GM12878 (cell line): ENCODE data around the gene AOPEP. TPM values are rescaled to one million over a fixed set of nuclear protein-coding genes. Genes with fewer than 3 reads are reported as not detected.
A peak's percentile ranks its signal among the peaks of the same experiment; 100 is the strongest.

Experiments used
- ATAC-seq: fragments of 200-7000 bp; cut with Tn5 transposase; 3 replicates; pipeline ENCODE4 v1.9.1; 2020; ENCODE audit warnings: mild to moderate bottlenecking, moderate library complexity
- BruUV-seq: library from RNA; stranded (reverse); fragments of 400-500 nt; replicated peaks from 2 replicates; lab custom pipeline; 2021; lab: Mats Ljungman, UMichigan
- CTCF ChIA-PET: fragments of 300-600 bp; sonication (Branson Sonifier 250); formaldehyde crosslinking; extraction: SDS; loops from one replicate; lab custom pipeline; 2021; ENCODE audit warnings: inconsistent platforms; lab: Yijun Ruan, JAX
- POLR2A ChIA-PET: fragments of 350-600 bp; formaldehyde crosslinking; extraction: SDS; loops from one replicate; lab custom pipeline; 2021; ENCODE audit warnings: inconsistent platforms; lab: Charles Lee
- RAD21 ChIA-PET: fragments of 300-600 bp; sonication (Branson Sonifier 250); formaldehyde crosslinking; loops from one replicate; lab custom pipeline; 2023; ENCODE audit warnings: antibody characterized with exemption; ENCODE audit not compliant: unreplicated experiment; lab: Charles Lee
- SMC1A ChIA-PET: fragments of 300-600 bp; sonication (Branson Sonifier 250); formaldehyde crosslinking; loops from one replicate; lab custom pipeline; 2023; ENCODE audit not compliant: unreplicated experiment, uncharacterized antibody; lab: Charles Lee
- DNase-seq: peaks from one replicate; pipeline ENCODE4 v3.0.0-alpha.2; 2011; ENCODE audit warnings: low read depth, low spot score
- FAIRE-seq: peaks from 3 replicates; lab custom pipeline; 2011; peaks lifted over from hg19 to GRCh38; lab: Jason Lieb, UNC
- H2AFZ ChIP-seq: 2 replicates; pipeline ENCODE4 v1.6.0; 2011; ENCODE audit warnings: low read depth, low read length, control low read depth; ENCODE audit not compliant: control insufficient read depth
- H3K27ac ChIP-seq: 2 replicates; pipeline ENCODE4 v1.5.1; 2011; ENCODE audit warnings: control low read depth; ENCODE audit not compliant: control insufficient read depth, insufficient read depth
- H3K27me3 ChIP-seq, 2 experiments: replicated peaks in 1 of 2; 2 replicates each; pipeline versions ENCODE4 v1.6.0 to v1.6.1; 2011; ENCODE audit warnings: low read length in 1 of 2; ENCODE audit not compliant: control insufficient read depth in 2 of 2, insufficient read depth in 2 of 2
- H3K36me3 ChIP-seq, 2 experiments: 2 replicates each; pipeline ENCODE4 v1.5.1; 2011; ENCODE audit warnings: low read length in 1 of 2; ENCODE audit not compliant: control insufficient read depth in 2 of 2, insufficient read depth in 2 of 2
- H3K4me1 ChIP-seq: 2 replicates; pipeline ENCODE4 v1.6.1; 2011; ENCODE audit warnings: mild to moderate bottlenecking, low read length, moderate library complexity, mixed read lengths; ENCODE audit not compliant: control insufficient read depth, insufficient read depth
- H3K4me2 ChIP-seq: 2 replicates; pipeline ENCODE4 v1.6.0; 2011; ENCODE audit warnings: control low read depth; ENCODE audit not compliant: control insufficient read depth, insufficient read depth
- H3K4me3 ChIP-seq: fragments of 200-600 bp; sonication (generic); 2 replicates; pipeline ENCODE4 v1.5.1; 2016
- H3K79me2 ChIP-seq: 2 replicates; pipeline ENCODE4 v1.6.0; 2011; ENCODE audit warnings: low read length; ENCODE audit not compliant: control insufficient read depth, insufficient read depth
- H3K9ac ChIP-seq: 2 replicates; pipeline ENCODE4 v1.8.0; 2011; ENCODE audit warnings: low read length, control low read depth, mixed read lengths; ENCODE audit not compliant: control insufficient read depth, insufficient read depth
- H3K9me3 ChIP-seq: replicated peaks from 3 replicates; pipeline ENCODE4 v1.5.1; 2011; ENCODE audit warnings: mild to moderate bottlenecking, low read length; ENCODE audit not compliant: control insufficient read depth, insufficient read depth
- H4K20me1 ChIP-seq: 2 replicates; pipeline ENCODE4 v1.6.0; 2011; ENCODE audit not compliant: control insufficient read depth, insufficient read depth
- CBX5 ChIP-seq: sonication (generic); IDR thresholded peaks from 2 replicates; pipeline ENCODE4 v1.6.1; 2016; ENCODE audit warnings: low read depth, moderate library complexity, mild to moderate bottlenecking, inconsistent platforms
- CREB1 ChIP-seq: IDR thresholded peaks from 2 replicates; pipeline ENCODE4 v1.6.1; 2012; ENCODE audit warnings: low read depth, mild to moderate bottlenecking, inconsistent platforms
- EZH2 ChIP-seq: IDR thresholded peaks from 2 replicates; pipeline ENCODE4 v1.6.1; 2012; ENCODE audit warnings: low read depth, mild to moderate bottlenecking, control low read depth, inconsistent platforms, low read length, borderline replicate concordance; ENCODE audit not compliant: control insufficient read depth
- IKZF1 ChIP-seq: fragments of 450-650 bp; conservative IDR thresholded peaks from 2 replicates; pipeline ENCODE4 v1.6.1; 2017; ENCODE audit warnings: antibody characterized with exemption, mild to moderate bottlenecking
- JUNB ChIP-seq: IDR thresholded peaks from 2 replicates; pipeline ENCODE4 v1.6.1; 2016; ENCODE audit warnings: antibody characterized with exemption, mild to moderate bottlenecking
- KAT2A ChIP-seq: conservative IDR thresholded peaks from 2 replicates; pipeline ENCODE4 v1.6.1; 2011; ENCODE audit warnings: low read depth, low read length; ENCODE audit not compliant: control insufficient read depth
- NBN ChIP-seq: fragments of 450-650 bp; IDR thresholded peaks from 2 replicates; pipeline ENCODE4 v1.6.1; 2016
- RAD51 ChIP-seq: fragments of 450-650 bp; IDR thresholded peaks from 2 replicates; pipeline ENCODE4 v1.6.1; 2016; ENCODE audit warnings: moderate library complexity, mild to moderate bottlenecking, inconsistent platforms
- ZNF217 ChIP-seq: fragments of 450-650 bp; IDR thresholded peaks from 2 replicates; pipeline ENCODE4 v1.6.1; 2017; ENCODE audit warnings: antibody characterized with exemption, mild to moderate bottlenecking
- WGBS: methylation state at CpG from one replicate; pipeline ENCODE4 v1.1.6; 2016; ENCODE audit warnings: low lambda C conversion rate; ENCODE audit not compliant: insufficient replicate concordance, insufficient coverage; ENCODE audit errors: missing lambda C conversion rate; 5-methylcytosine and 5-hydroxymethylcytosine counted together
- in situ Hi-C: fragments of 300-500 bp; cut with MboI; formaldehyde crosslinking; loops from 9 replicates; pipeline ENCODE4 v1.14.3; 2018; ENCODE audit warnings: mixed read lengths
- intact Hi-C: fragments of 100-400 bp; cut with micrococcal nuclease; formaldehyde crosslinking; loops from one replicate; pipeline ENCODE4 v1.14.2; 2022; ENCODE audit not compliant: unreplicated experiment
- polyA plus RNA-seq, 11 experiments: library from polyadenylated mRNA; depleted of rRNA in 4 of 11; unstranded in 6 of 11; stranded (reverse) in 5 of 11; fragments of >200 nt; fragmentation: Nextera tagmentation in 4 of 11; fragmentation: Illumina TruSeq in 1 of 11; extraction: Ambion mirVana in 4 of 11; extraction: Trizol in 1 of 11; gene quantifications; 1 replicate in 1 of 11; 2 replicates in 10 of 11; pipeline versions ENCODE4 v1.2.1 to v1.2.3, GENCODE V29; 2011 to 2016; ENCODE audit warnings: inconsistent platforms in 2 of 11, missing spikeins in 2 of 11, low read depth in 1 of 11
- total RNA-seq, 4 experiments: library from RNA; depleted of rRNA in 3 of 4; stranded (reverse); fragments of >200 nt in 3 of 4; fragmentation: Illumina TruSeq in 1 of 4; extraction: Trizol in 1 of 4; gene quantifications; 2 replicates each; pipeline versions ENCODE4 v1.2.1 to v1.2.3, GENCODE V29; 2013 to 2021
- TF ChIP-seq, protein P1 (sequence below): fragments of 450-650 bp; IDR thresholded peaks from 2 replicates; pipeline ENCODE4 v1.6.1; 2017; ENCODE audit warnings: mild to moderate bottlenecking, moderate library complexity

Gene AOPEP
- total and polyA plus RNA-seq, 10 of the 15 experiments (the other 5 are each of a cell fraction or from before 2014, with no cell fraction given) = 2.3 to 16.9 (median 10.1) TPM

DNA sequence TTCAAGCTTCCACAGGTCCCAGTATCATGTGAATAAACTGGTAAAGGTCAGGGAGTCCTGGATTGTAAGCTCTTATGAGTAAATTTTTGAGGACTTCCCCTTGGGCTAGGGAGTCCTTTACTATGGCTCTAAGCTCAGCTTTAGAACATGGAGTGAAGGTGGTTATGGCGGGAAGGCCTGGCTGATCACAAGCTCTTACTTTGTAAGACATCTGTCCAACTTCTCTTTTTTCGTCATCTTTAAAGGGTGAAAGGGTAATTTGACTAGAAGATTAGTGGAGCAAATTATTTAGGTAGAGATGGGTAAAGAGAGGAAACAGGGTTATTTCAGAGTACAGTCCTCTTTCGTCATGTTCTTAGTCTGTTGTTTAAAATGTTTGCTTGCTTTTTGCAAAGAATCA lies 155.4 kb downstream of the AOPEP start:
- no peak overlapping the region; the same call in 1 of the 2 replicates for H3K27ac ChIP-seq
- H4K20me1 ChIP-seq = no peaks in the 10 kb centered on the region
- RAD21 ChIA-PET = interaction anchor here (1.0 to 1.8 kb wide), 4 partner anchors 77 to 200 kb away, joined by 3 to 6 read pairs (median 4); no protein-coding TSS in a partner anchor
- H3K4me1 ChIP-seq = peaks cover 18% of the 10 kb centered on the region
- in situ Hi-C loops (no loop called here), intact Hi-C loops (no loop called here)
- no peaks in the 10 kb centered on the region for H3K79me2 ChIP-seq
- 0 out of 2 replicates have a peak, but pooled peaks have one; percentile 24 for TF ChIP-seq CREB1
- TF ChIP-seq NBN = no peak
- TF ChIP-seq RAD51 = no peak
- TF ChIP-seq EZH2 = no peak
- TF ChIP-seq CBX5 = no peak
- no peak for TF ChIP-seq KAT2A
- TF ChIP-seq ZNF217 = no peak
- TF ChIP-seq JUNB = no peak
- TF ChIP-seq, protein P1, sequence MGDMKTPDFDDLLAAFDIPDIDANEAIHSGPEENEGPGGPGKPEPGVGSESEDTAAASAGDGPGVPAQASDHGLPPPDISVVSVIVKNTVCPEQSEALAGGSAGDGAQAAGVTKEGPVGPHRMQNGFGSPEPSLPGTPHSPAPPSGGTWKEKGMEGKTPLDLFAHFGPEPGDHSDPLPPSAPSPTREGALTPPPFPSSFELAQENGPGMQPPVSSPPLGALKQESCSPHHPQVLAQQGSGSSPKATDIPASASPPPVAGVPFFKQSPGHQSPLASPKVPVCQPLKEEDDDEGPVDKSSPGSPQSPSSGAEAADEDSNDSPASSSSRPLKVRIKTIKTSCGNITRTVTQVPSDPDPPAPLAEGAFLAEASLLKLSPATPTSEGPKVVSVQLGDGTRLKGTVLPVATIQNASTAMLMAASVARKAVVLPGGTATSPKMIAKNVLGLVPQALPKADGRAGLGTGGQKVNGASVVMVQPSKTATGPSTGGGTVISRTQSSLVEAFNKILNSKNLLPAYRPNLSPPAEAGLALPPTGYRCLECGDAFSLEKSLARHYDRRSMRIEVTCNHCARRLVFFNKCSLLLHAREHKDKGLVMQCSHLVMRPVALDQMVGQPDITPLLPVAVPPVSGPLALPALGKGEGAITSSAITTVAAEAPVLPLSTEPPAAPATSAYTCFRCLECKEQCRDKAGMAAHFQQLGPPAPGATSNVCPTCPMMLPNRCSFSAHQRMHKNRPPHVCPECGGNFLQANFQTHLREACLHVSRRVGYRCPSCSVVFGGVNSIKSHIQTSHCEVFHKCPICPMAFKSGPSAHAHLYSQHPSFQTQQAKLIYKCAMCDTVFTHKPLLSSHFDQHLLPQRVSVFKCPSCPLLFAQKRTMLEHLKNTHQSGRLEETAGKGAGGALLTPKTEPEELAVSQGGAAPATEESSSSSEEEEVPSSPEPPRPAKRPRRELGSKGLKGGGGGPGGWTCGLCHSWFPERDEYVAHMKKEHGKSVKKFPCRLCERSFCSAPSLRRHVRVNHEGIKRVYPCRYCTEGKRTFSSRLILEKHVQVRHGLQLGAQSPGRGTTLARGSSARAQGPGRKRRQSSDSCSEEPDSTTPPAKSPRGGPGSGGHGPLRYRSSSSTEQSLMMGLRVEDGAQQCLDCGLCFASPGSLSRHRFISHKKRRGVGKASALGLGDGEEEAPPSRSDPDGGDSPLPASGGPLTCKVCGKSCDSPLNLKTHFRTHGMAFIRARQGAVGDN = 0 out of 2 replicates have a peak, but pooled peaks have one; percentile 21
- no peak for TF ChIP-seq IKZF1
- peaks cover 7% of the 10 kb centered on the region; the same call in 2 of the 3 replicates for H3K9me3 ChIP-seq
- H3K27me3 ChIP-seq = no peaks in the 10 kb centered on the region
- 43% methylated on average over 3 of the region's 3 CpGs for WGBS
- H3K36me3 ChIP-seq = no peaks in the 10 kb centered on the region
- H3K9ac ChIP-seq = no peak overlapping the region
- SMC1A ChIA-PET = interaction anchor here (0.7 to 1.8 kb wide), 9 partner anchors 10 to 246 kb away, joined by 3 to 4 read pairs (median 4); no protein-coding TSS in a partner anchor
- ATAC-seq (peak; percentile 50), FAIRE-seq (no peak), DNase-seq (no peak)
- peak overlapping the region; percentile 42; the same call in 1 of the 2 replicates for H2AFZ ChIP-seq
- H3K4me3 ChIP-seq = no peak overlapping the region
- CTCF ChIA-PET = interaction anchor here (0.9 to 1.3 kb wide), 4 partner anchors 36 to 101 kb away, joined by 3 to 4 read pairs (median 4); no protein-coding TSS in a partner anchor
- POLR2A ChIA-PET = interaction anchor here (0.6 kb wide), 1 partner anchor 24 kb away, joined by 3 read pairs; no protein-coding TSS in a partner anchor
- no TSS peak for BruUV-seq
- peak overlapping the region; percentile 31; the same call in 1 of the 2 replicates for H3K4me2 ChIP-seq
